Nephron progenitor cell (in vitro differentiated cells): Measurements from ENCODE around the gene MYEOV.

ENCODE experiments used
- DNase-seq: peaks from one replicate; pipeline ENCODE4 v3.0.0; 2021
- H3K27ac Mint-ChIP-seq: 2 replicates; pipeline ENCODE4 v1.8.0; 2021; ENCODE audit warnings: mild to moderate bottlenecking, moderate library complexity, mixed read lengths
- H3K27me3 Mint-ChIP-seq: 2 replicates; pipeline ENCODE4 v1.8.0; 2021; ENCODE audit warnings: mild to moderate bottlenecking, low read depth, mixed read lengths; ENCODE audit not compliant: poor library complexity
- H3K36me3 Mint-ChIP-seq: 2 replicates; pipeline ENCODE4 v1.8.0; 2021; ENCODE audit warnings: low read depth, mixed read lengths
- H3K4me1 Mint-ChIP-seq: 2 replicates; pipeline ENCODE4 v1.8.0; 2021; ENCODE audit warnings: mixed read lengths
- H3K4me3 Mint-ChIP-seq: 2 replicates; pipeline ENCODE4 v1.8.0; 2021; ENCODE audit warnings: mild to moderate bottlenecking, moderate library complexity, mixed read lengths
- H3K9me3 Mint-ChIP-seq: 2 replicates; pipeline ENCODE4 v1.8.0; 2021; ENCODE audit warnings: mild to moderate bottlenecking, moderate library complexity, mixed read lengths
- CTCF ChIP-seq: fragments of 200-600 bp; sonication (generic); IDR thresholded peaks from 2 replicates; pipeline ENCODE4 v1.5.0; 2021; ENCODE audit warnings: antibody characterized with exemption

MYEOV gene

DNA sequence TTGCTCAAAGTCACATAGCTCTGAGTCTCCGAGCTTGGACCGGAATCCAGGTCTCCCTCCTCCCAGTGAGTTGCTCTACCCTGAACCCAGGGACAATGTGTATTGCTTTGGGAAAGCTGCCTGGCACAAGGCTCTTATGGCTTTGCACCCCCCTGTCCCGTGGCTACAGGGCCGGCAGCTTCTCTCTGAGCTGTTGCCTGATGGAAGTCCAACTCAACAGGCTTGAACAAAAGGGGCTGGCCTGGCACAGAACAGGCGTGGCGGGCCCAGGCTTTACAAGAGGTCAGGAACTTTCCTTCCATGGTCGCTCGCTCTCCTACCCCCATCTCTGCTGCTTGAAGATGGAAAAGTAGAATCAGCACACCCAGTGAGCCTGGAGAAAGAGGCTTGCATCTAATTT lies 34.3 kb downstream of the MYEOV start:
- Mint-ChIP-seq H3K9me3 (peaks cover 4% of the 10 kb centered on the region), H3K36me3 (no peaks in the 10 kb centered on the region), H3K27ac (no peak overlapping the region), H3K27me3 (peaks cover 4% of the 10 kb centered on the region), H3K4me3 (no peak overlapping the region), H3K4me1 (no peaks in the 10 kb centered on the region)
- TF ChIP-seq CTCF, result no peak
- no peak for DNase-seq

- H3K36me3 Mint-ChIP-seq, result no peaks in the 10 kb centered on the region
- H3K27me3 Mint-ChIP-seq, result peaks cover 4% of the 10 kb centered on the region
- peaks cover 4% of the 10 kb centered on the region for H3K9me3 Mint-ChIP-seq
- no peak overlapping the region for H3K27ac Mint-ChIP-seq
- H3K4me1 Mint-ChIP-seq, result peaks cover 4% of the 10 kb centered on the region
- TF ChIP-seq CTCF, result no peak
- no peak overlapping the region for H3K4me3 Mint-ChIP-seq
- DNase-seq, result no peak
Observed at GRCh38 chr11:69329581-69329980, 35.6 kb downstream of the MYEOV start.

DNA sequence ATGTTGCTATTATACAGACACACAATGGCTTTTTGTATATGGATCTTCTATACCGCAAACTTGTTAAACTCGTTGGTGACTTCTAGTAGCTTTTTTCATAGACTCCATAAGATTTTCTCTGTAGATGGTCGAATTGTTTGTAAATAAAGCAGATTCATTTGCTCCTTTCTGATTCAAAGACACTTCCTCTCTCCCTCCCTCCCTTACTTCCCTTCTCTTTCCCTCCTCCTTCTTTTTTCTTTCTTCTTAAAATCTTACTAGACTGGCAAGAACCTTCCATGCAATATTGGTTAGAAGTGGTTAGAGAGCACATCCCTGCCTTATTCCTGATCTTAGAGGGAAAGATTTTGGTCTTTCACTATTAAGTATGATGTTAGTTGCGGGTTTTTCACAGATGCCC lies 36.4 kb downstream of the MYEOV start:
- Mint-ChIP-seq H3K36me3 (no peaks in the 10 kb centered on the region), H3K9me3 (peaks cover 4% of the 10 kb centered on the region), H3K4me3 (no peak overlapping the region), H3K4me1 (peaks cover 4% of the 10 kb centered on the region), H3K27ac (no peak overlapping the region), H3K27me3 (peaks cover 4% of the 10 kb centered on the region)
- no peak for TF ChIP-seq CTCF
- DNase-seq, result no peak

DNA sequence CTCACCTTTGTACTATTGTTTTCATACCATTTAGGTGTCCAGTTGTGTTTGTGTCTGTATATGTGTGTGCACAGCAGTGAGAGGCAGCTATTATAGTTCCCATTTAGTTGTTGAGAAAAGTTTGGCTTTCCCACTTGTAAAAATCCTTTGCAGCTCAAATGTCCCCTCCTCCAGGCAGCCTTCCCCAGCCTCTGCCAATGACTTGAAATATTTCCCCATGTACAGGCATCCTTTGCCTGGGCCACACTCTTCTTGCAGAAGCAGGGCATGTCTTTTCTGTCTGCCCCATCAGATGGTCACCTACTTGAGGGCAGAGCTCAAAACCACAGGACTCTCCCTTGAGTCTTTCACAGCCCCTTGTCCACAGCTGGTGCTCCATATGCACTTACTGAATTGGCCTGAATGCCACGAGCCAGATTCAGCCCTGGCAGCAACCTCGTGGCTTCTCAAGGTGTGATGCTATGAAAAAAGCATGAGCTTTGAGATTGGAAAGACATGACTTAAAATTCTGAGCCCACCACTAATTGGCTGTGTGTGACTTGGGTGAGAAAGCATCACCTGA lies 39.3 kb downstream of the MYEOV start:
- peaks cover 4% of the 10 kb centered on the region for H3K9me3 Mint-ChIP-seq
- H3K4me1 Mint-ChIP-seq, result peaks cover 4% of the 10 kb centered on the region
- H3K36me3 Mint-ChIP-seq, result no peaks in the 10 kb centered on the region
- H3K27me3 Mint-ChIP-seq, result no peaks in the 10 kb centered on the region
- no peak overlapping the region for H3K27ac Mint-ChIP-seq
- no peak for DNase-seq
- no peak overlapping the region for H3K4me3 Mint-ChIP-seq
- TF ChIP-seq CTCF, result no peak

- peaks cover 7% of the 10 kb centered on the region for H3K9me3 Mint-ChIP-seq
- no peaks in the 10 kb centered on the region for H3K36me3 Mint-ChIP-seq
- peaks cover 4% of the 10 kb centered on the region for H3K4me1 Mint-ChIP-seq
- no peak for TF ChIP-seq CTCF
- no peak for DNase-seq
- H3K27ac Mint-ChIP-seq, result no peak overlapping the region
- no peak overlapping the region for H3K4me3 Mint-ChIP-seq
- H3K27me3 Mint-ChIP-seq, result no peaks in the 10 kb centered on the region
Observed at GRCh38 chr11:69333879-69334278, 39.9 kb downstream of the MYEOV start.

DNA sequence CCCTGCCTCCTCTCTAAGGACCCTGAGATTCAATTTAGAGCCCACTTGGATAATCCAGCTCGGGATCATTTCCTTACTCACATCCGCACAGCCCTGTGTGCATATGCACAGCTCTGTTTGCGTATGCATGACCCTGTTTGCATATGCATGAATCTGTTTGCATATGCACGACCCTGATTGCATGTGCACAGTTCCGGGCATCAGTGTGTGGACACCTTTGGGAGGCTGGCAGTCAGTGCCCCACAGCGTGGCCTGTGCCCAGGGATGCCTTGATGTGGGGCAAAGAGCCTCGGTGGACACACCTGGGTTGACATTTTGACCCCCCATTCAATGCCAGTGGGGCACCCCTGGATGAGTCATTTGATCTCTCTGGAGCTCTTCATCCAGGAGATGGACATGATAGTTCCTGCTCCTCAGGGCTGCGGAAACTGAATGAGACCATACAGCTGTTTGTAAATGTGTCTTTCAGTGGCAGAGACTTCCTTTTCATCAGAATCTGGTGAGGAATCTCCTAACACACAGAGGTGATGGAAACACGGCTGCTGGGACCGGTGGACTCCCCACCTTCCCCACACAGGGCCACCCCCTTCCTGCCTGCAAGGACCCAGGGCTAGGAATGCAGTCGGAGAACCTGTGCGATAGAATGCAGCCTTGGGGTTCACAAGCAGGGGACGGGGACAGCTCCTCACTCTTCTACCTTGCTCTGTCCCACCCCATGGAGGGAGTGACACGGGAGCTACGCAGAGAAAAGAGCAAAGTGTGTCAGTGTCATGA lies 41.2 kb downstream of the MYEOV start:
- Mint-ChIP-seq H3K27ac (peak overlapping the region; percentile 39), H3K4me3 (no peak overlapping the region), H3K4me1 (peaks cover 4% of the 10 kb centered on the region), H3K27me3 (no peaks in the 10 kb centered on the region), H3K9me3 (peaks cover 17% of the 10 kb centered on the region), H3K36me3 (no peaks in the 10 kb centered on the region)
- no peak for DNase-seq
- TF ChIP-seq CTCF, result no peak
